GM21447 (cell line): ENCODE measurements around the gene DIP2B.
"Not testable (repeated sequence)": the region's sequence is repeated elsewhere in the genome, so short reads cannot be mapped to it uniquely, and the experiment has no call there.

Source experiments
- ATAC-seq: cut with Tn5 transposase; IDR thresholded peaks from one replicate; pipeline ENCODE4 v1.9.1; 2021; ENCODE audit not compliant: unreplicated experiment

DIP2B gene

DNA sequence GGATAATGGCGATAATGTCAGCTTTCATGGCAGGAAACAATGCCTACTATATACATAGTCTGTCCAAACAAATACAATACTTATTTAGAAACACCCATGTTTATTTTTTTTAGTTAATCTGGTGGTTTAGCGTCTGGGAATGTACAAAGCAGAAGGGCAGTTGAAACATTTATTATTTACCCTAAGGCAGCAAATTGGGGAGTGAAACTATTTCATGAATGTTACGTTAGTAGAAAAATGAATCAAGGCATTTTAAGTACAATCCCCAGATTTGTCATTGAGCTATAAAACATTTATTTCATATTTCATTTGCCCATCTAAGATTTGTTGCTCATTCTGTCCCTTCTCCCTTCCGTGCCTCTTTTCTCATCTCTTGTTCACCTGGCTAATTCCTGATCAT, 172.0 kb downstream of the DIP2B start:
- no peak for ATAC-seq

- no peak for ATAC-seq
These were observed 173.1 kb downstream of the DIP2B start for GRCh38 chr12:50677858-50678257.

- ATAC-seq: no peak
These were observed 174.0 kb downstream of the DIP2B start for GRCh38 chr12:50678650-50679365.

DNA sequence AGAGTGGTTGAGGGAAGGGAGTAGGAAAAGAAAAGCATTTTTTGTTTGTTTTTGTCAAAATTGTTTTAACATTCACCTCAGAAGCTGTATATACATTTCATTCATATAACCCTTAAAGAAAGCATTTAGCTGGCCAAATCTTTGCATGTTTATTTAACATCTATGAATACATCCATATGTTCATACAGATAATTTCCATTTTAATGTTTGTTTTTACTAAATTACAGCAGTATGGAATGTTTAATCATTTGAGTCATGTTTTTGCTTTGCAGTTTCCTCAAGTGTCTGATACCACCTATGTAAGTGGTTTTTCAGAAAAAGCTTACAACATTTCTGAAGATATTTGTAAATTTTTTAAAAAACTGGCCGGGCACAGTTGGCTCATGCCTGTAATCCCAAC, 174.8 kb downstream of the DIP2B start:
- no peak for ATAC-seq

DNA sequence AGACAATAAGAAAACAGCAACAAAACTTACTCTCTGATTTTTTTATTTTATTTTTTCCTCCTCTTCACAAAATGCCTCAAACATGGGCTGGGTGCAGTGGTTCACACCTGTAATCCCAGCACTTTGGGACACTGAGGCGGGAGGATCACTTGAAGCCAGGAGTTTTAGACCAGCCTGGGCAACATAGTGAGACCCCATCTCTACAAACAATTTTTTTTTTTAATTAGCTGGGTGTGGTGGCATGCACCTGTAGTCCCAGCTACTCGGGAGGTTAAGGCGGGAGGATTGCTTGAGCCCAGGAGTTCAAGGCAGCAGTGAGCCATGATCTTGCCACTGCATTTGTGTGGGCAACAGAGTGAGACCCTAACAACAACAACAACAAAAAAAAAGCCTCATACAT, 176.3 kb downstream of the DIP2B start:
- ATAC-seq: not testable (repeated sequence)

- no peak for ATAC-seq
These were observed 180.9 kb downstream of the DIP2B start for GRCh38 chr12:50685641-50686040.

GRCh38 chr12:50686406-50686805, 181.6 kb downstream of the DIP2B start:
- ATAC-seq: no peak

- ATAC-seq: no peak
These were observed 182.2 kb downstream of the DIP2B start for GRCh38 chr12:50686976-50687375.

DNA sequence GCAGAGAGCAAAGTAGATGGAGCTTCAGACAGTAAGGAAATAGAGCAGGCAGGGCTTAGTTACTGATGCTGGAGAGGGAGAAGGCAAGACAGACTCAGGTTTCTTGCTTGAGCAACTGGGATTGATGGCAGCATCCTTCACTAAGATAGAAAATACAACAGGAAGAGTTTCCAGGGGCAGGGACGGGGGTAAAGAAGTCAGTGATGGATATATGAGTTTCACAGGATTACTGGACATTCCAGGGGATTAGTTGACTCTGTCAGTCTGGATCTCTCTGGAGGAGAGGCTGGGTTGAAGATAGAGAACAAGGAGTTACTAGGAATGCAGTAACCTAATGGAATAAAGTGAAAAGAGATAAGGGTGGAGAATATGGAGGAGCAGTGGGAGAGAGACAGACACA, 184.7 kb downstream of the DIP2B start:
- ATAC-seq: no peak

GRCh38 chr12:50690925-50691324, 186.1 kb downstream of the DIP2B start:
- ATAC-seq: no peak

- ATAC-seq: no peak
These were observed 191.2 kb downstream of the DIP2B start for GRCh38 chr12:50695961-50696360.

GRCh38 chr12:50696931-50697330, 192.1 kb downstream of the DIP2B start:
- ATAC-seq: no peak

GRCh38 chr12:50699154-50699553, 194.4 kb downstream of the DIP2B start:
- no peak for ATAC-seq

DNA sequence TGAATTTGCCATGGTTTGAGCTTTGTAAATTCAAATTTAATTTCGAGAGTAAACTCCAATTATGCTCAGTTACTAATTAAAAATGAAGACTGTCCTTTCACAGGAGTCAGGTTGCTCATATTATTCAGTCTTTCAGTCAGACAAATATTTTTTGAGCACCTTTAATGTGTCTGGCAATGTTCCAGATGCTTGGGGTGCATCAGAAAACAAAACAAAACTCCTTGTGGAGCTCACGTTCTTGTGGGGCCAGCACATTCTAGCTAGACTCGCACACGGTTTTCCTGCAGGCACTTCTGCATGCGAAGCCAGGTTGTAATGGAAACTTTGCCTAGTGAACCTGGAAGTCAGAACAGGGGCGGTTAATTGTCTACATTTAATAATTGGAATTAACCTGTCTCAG, 195.2 kb downstream of the DIP2B start:
- ATAC-seq: no peak

GRCh38 chr12:50706606-50707005, 201.8 kb downstream of the DIP2B start:
- no peak for ATAC-seq

GRCh38 chr12:50707396-50707795, 202.6 kb downstream of the DIP2B start:
- no peak for ATAC-seq

GRCh38 chr12:50708631-50709030, 203.8 kb downstream of the DIP2B start:
- no peak for ATAC-seq

DNA sequence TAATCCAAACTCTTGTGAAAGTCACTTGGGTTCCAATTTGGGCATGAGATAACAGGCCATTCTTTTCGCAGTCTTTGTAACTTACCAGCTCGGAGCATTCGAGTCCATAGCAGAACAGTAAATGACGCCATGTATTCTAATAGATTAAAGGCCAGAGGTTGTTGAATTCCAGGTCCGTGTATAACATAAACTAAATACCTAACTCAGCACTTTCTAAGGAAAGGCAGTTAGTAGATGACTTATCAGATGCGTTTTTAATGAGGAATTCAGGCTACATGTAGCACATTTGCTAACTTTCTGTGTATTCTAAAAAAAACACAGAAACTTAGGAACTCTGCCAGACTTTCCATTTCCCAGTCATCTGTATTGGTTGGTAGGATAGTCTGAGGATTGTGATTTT, 206.3 kb downstream of the DIP2B start:
- ATAC-seq: no peak

DNA sequence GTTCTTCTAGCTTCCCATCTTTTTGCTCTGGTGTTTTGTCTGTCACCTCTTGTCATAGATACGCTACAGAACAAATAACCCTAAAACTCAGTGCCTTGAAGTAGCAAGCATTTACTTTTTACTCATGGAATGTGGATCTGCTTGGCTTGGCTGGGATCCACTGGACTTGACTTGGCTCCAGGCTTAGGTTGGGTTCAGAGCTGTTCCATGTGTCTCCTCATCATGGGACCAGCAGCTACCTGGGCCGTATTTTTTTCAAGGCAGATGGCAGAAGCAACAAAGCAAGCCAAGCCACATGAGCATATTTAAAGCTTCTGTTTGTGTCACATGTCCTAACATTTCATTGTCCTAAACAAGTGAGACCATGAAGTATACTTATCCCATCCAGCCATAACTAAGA, 210.4 kb downstream of the DIP2B start:
- ATAC-seq: no peak

- no peak for ATAC-seq
These were observed 214.0 kb downstream of the DIP2B start for GRCh38 chr12:50718760-50719159.

- ATAC-seq: no peak
These were observed 215.3 kb downstream of the DIP2B start for GRCh38 chr12:50720085-50720484.

GRCh38 chr12:50720501-50720900, 215.7 kb downstream of the DIP2B start:
- ATAC-seq: no peak

DNA sequence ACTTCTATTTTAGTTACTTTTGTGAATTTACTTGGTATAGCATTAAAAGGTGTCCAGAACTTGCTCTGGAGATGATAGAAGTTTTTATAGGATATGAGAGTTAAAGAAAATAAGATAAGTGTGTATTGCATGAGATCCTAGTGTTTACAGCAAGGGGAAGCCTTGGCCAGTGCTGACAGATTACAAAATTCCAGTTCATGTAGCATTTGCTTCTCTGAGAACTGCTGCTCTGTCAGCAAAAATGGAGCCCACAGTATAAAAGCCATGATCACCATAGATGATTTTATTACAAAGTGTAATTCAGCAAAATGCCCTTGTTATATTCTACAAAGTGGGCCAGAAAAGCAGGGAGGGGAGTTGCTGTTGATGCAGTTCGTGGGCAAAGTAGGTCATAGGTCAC, 219.1 kb downstream of the DIP2B start:
- no peak for ATAC-seq
